ENCODE data around the gene PCDHB8.

- TF ChIP-seq CTCF (conservative IDR thresholded peaks at IDR 0.05 in 1 of 2, IDR thresholded peaks at IDR 0.05 in 1 of 2; ENCODE audit: low read depth in 1 of 2, low read length in 2 of 2), result no peak
- TF ChIP-seq EZH2 (IDR thresholded peaks at IDR 0.05; ENCODE audit: low read length, missing control alignments), result no peak
These were observed 1.7 kb upstream of the PCDHB8 start for GRCh38 chr5:141175933-141176332.
